ENCODE data around the gene GPATCH2. TPM values are rescaled to one million over a fixed set of nuclear protein-coding genes. Genes with fewer than 3 reads are reported as not detected.
"Not testable (repeated sequence)": the region's sequence is repeated elsewhere in the genome, so short reads cannot be mapped to it uniquely, and the experiment has no call there.

Gene GPATCH2
- total RNA-seq, 1 donor from 2014 or later: 13.5 TPM

DNA sequence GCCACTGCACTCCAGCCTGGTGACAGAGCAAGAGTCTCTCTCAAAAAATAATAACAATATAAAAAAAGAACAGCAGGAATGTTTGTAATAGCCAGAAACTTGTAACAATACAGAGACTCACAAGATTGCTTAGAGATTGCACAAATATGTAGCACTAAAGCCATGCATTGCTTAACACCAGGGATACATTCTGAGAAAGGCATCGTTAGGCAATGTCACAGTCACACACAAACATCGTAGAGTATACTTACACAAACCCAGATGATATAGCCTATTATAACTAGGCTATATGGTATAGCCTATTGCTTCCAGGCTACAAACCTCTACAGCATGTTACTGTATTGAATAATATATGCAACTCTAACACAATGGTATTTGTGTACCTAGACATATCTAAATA lies 45.3 kb downstream of the GPATCH2 start:
- no peaks in the 10 kb centered on the region for H3K27me3 ChIP-seq

GRCh38 chr1:217584286-217584811 lies 46.5 kb downstream of the GPATCH2 start:
- intact Hi-C loops (cut with DNase I); H3K9me3 ChIP-seq; H3K27ac ChIP-seq; H3K36me3 ChIP-seq; H3K4me3 ChIP-seq; H3K4me1 ChIP-seq; DNase-seq (ENCODE audit: extremely low spot score in 2 of 2); H3K27me3 ChIP-seq: not testable (repeated sequence)

More for the DNA sequence above, 45.3 kb downstream of the GPATCH2 start:
- H3K36me3 ChIP-seq: no peaks in the 10 kb centered on the region
- intact Hi-C loops (cut with DNase I): no loop called here
- H3K4me3 ChIP-seq: no peak overlapping the region
- DNase-seq (ENCODE audit: extremely low spot score in 2 of 2): no peak
- TF ChIP-seq, protein P1, sequence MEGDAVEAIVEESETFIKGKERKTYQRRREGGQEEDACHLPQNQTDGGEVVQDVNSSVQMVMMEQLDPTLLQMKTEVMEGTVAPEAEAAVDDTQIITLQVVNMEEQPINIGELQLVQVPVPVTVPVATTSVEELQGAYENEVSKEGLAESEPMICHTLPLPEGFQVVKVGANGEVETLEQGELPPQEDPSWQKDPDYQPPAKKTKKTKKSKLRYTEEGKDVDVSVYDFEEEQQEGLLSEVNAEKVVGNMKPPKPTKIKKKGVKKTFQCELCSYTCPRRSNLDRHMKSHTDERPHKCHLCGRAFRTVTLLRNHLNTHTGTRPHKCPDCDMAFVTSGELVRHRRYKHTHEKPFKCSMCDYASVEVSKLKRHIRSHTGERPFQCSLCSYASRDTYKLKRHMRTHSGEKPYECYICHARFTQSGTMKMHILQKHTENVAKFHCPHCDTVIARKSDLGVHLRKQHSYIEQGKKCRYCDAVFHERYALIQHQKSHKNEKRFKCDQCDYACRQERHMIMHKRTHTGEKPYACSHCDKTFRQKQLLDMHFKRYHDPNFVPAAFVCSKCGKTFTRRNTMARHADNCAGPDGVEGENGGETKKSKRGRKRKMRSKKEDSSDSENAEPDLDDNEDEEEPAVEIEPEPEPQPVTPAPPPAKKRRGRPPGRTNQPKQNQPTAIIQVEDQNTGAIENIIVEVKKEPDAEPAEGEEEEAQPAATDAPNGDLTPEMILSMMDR (IDR thresholded peaks at IDR 0.05): no peak
- TF ChIP-seq POLR2A (IDR thresholded peaks at IDR 0.05) (no peak), POLR2AphosphoS5 (IDR thresholded peaks at IDR 0.05; ENCODE audit: insufficient read depth in 1 of 2, low read depth in 1 of 2) (no peak)
- no peaks in the 10 kb centered on the region for H3K4me1 ChIP-seq
- H3K27ac ChIP-seq: no peak overlapping the region
- no peaks in the 10 kb centered on the region for H3K9me3 ChIP-seq

- H3K27me3 ChIP-seq: no peaks in the 10 kb centered on the region
- H3K4me3 ChIP-seq: no peak overlapping the region
- no peaks in the 10 kb centered on the region for H3K36me3 ChIP-seq
- TF ChIP-seq POLR2AphosphoS5 (IDR thresholded peaks at IDR 0.05; ENCODE audit: insufficient read depth in 1 of 2, low read depth in 1 of 2): no peak
- no peak for TF ChIP-seq POLR2A (IDR thresholded peaks at IDR 0.05)
- TF ChIP-seq, protein P1 (IDR thresholded peaks at IDR 0.05): no peak
- intact Hi-C loops (cut with DNase I): no loop called here
- no peaks in the 10 kb centered on the region for H3K9me3 ChIP-seq
- H3K27ac ChIP-seq: no peak overlapping the region
- no peak for DNase-seq (ENCODE audit: extremely low spot score in 2 of 2)
- H3K4me1 ChIP-seq: no peaks in the 10 kb centered on the region
Measured at GRCh38 chr1:217577336-217577735, 53.6 kb downstream of the GPATCH2 start.

DNA sequence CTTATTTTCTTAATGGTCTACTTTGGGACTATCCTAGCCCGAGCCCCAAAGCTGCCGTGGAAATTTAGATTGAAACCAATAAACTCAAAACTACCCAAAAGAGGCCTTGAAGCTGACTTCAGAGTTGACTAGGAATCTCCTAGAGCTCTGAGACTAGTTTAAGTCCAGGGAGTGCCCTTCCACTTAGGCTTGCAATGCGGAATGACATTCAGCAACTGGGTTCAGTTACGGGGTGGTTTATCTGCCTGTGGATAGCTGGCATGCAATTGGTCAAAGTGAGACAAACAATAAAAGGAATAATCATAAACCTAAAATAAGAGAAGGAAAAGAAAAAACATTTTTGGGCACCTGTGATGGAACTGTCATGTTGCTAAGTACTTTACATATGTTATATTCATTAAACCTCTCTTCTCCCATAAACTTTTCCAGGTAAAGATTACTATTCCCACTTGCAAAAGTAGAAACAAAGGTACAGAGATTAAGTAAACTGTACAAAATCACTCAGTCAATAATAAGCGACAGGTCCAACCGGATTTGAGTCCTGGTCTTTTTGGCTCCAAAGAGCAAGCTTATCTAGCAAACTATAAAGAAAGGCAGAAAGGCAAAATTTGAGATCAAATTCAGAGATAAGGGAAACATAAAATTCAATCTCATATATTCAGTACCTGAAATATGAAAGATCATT lies 56.5 kb downstream of the GPATCH2 start:
- Histone ChIP-seq H3K9me3 (no peaks in the 10 kb centered on the region), H3K27me3 (no peaks in the 10 kb centered on the region), H3K4me1 (no peaks in the 10 kb centered on the region), H3K4me3 (no peak overlapping the region), H3K27ac (no peak overlapping the region), H3K36me3 (no peaks in the 10 kb centered on the region)
- TF ChIP-seq POLR2A (IDR thresholded peaks at IDR 0.05) (no peak), POLR2AphosphoS5 (IDR thresholded peaks at IDR 0.05; ENCODE audit: insufficient read depth in 1 of 2, low read depth in 1 of 2) (no peak)
- TF ChIP-seq, protein P1 (IDR thresholded peaks at IDR 0.05): no peak
- no peak for DNase-seq (ENCODE audit: extremely low spot score in 2 of 2)
- intact Hi-C loops (cut with DNase I): no loop called here

DNA sequence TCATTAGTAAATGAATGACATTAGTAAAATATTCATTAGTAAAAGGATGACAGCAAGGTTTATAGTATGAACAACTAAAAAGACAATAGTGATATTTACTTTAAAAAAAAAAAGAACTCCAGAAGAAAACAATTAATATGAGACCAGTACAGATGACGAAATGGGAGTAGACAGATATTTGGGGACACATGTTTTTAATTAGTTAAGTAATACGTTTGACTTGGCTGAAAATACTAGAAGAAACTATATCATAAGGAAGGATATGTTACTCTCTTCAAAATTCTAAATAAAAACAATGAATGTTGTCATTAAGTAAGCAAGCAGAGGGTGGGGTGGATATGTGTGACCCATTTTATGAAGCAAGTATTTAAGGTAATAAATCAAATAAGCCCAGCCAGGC lies 61.9 kb downstream of the GPATCH2 start:
- Histone ChIP-seq H3K4me3 (no peak overlapping the region), H3K27ac (no peak overlapping the region), H3K4me1 (no peaks in the 10 kb centered on the region), H3K27me3 (no peaks in the 10 kb centered on the region), H3K9me3 (no peaks in the 10 kb centered on the region), H3K36me3 (no peaks in the 10 kb centered on the region)
- TF ChIP-seq, protein P1 (IDR thresholded peaks at IDR 0.05): no peak
- TF ChIP-seq POLR2A (IDR thresholded peaks at IDR 0.05) (no peak), POLR2AphosphoS5 (IDR thresholded peaks at IDR 0.05; ENCODE audit: insufficient read depth in 1 of 2, low read depth in 1 of 2) (no peak)
- intact Hi-C loops (cut with DNase I): no loop called here
- no peak for DNase-seq (ENCODE audit: extremely low spot score in 2 of 2)
